ENCODE measurements around the gene TTBK1. TPM values are rescaled to one million over a fixed set of nuclear protein-coding genes. Genes with fewer than 3 reads are reported as not detected.

Gene TTBK1
- polyA plus RNA-seq, 1 donor from 2014 or later = 4.2 TPM

GRCh38 chr6:43268355-43268700 is 25.0 kb downstream of the TTBK1 start:
- TF ChIP-seq EZH2 (IDR thresholded peaks at IDR 0.05; ENCODE audit: borderline replicate concordance, insufficient read depth, low read length, poor library complexity, severe bottlenecking) = no peak
- no peak for TF ChIP-seq EP300 (conservative IDR thresholded peaks at IDR 0.05; ENCODE audit: poor library complexity, severe bottlenecking)
- no peak for TF ChIP-seq RAD21 (conservative IDR thresholded peaks at IDR 0.05)
- TF ChIP-seq MXI1 (conservative IDR thresholded peaks at IDR 0.05; ENCODE audit: poor library complexity, severe bottlenecking) = no peak
- no peak overlapping the region for H3K27ac ChIP-seq (ENCODE audit: low read length)
- no peaks in the 10 kb centered on the region for H3K79me2 ChIP-seq (replicated peaks; ENCODE audit: insufficient read depth, low read length)
- H3K9ac ChIP-seq (ENCODE audit: low read length) = no peak overlapping the region
- no peaks in the 10 kb centered on the region for H3K27me3 ChIP-seq (ENCODE audit: insufficient read depth, low read depth, low read length)
- no peak overlapping the region for H3K4me2 ChIP-seq (ENCODE audit: low read length)
- no peaks in the 10 kb centered on the region for H3K9me2 ChIP-seq (ENCODE audit: insufficient read depth, low read length)
- H3K36me3 ChIP-seq (ENCODE audit: insufficient read depth, low read length) = no peaks in the 10 kb centered on the region
- no peaks in the 10 kb centered on the region for H3F3A ChIP-seq (ENCODE audit: insufficient read depth, low read length, poor library complexity, severe bottlenecking)
- H3K9me3 ChIP-seq (ENCODE audit: low read length) = no peaks in the 10 kb centered on the region
- H4K20me1 ChIP-seq (ENCODE audit: insufficient read depth) = peaks cover 5% of the 10 kb centered on the region
- H2AFZ ChIP-seq (ENCODE audit: low read depth, low read length) = no peak overlapping the region
- H3K4me3 ChIP-seq (ENCODE audit: low read length) = no peak overlapping the region

- Histone ChIP-seq H3K9ac (ENCODE audit: low read length) (no peak overlapping the region), H3K9me3 (ENCODE audit: low read length) (no peaks in the 10 kb centered on the region), H2AFZ (ENCODE audit: low read depth, low read length) (no peak overlapping the region), H3K27ac (ENCODE audit: low read length) (no peak overlapping the region), H4K20me1 (ENCODE audit: insufficient read depth) (peaks cover 5% of the 10 kb centered on the region), H3K4me3 (ENCODE audit: low read length) (no peak overlapping the region), H3K4me2 (ENCODE audit: low read length) (no peak overlapping the region), H3K36me3 (ENCODE audit: insufficient read depth, low read length) (no peaks in the 10 kb centered on the region), H3K9me2 (ENCODE audit: insufficient read depth, low read length) (no peaks in the 10 kb centered on the region), H3K79me2 (replicated peaks; ENCODE audit: insufficient read depth, low read length) (no peaks in the 10 kb centered on the region), H3F3A (ENCODE audit: insufficient read depth, low read length, poor library complexity, severe bottlenecking) (no peaks in the 10 kb centered on the region), H3K27me3 (ENCODE audit: insufficient read depth, low read depth, low read length) (peaks cover 2% of the 10 kb centered on the region)
- TF ChIP-seq POLR2AphosphoS5 (IDR thresholded peaks at IDR 0.05) (no peak), CTCF (IDR thresholded peaks at IDR 0.05; ENCODE audit: poor library complexity, severe bottlenecking) (no peak), MXI1 (conservative IDR thresholded peaks at IDR 0.05; ENCODE audit: poor library complexity, severe bottlenecking) (no peak), TAF1 (IDR thresholded peaks at IDR 0.05; ENCODE audit: low read depth) (no peak), EP300 (conservative IDR thresholded peaks at IDR 0.05; ENCODE audit: poor library complexity, severe bottlenecking) (no peak), RAD21 (conservative IDR thresholded peaks at IDR 0.05) (no peak), REST (IDR thresholded peaks at IDR 0.05; ENCODE audit: borderline replicate concordance) (no peak), EZH2 (IDR thresholded peaks at IDR 0.05; ENCODE audit: borderline replicate concordance, insufficient read depth, low read length, poor library complexity, severe bottlenecking) (no peak)
Observed at GRCh38 chr6:43268782-43269272, 25.5 kb downstream of the TTBK1 start.

All from neural cell (in vitro differentiated cells).